H9 (cell line): ENCODE data around the gene RGL1. TPM values are rescaled to one million over a fixed set of nuclear protein-coding genes. Genes with fewer than 3 reads are reported as not detected.

Source experiments
- DNase-seq: peaks from one replicate; pipeline ENCODE4 v3.0.0-alpha.2; 2017
- H2AFZ ChIP-seq: one replicate; pipeline ENCODE4 v1.6.1; 2013; ENCODE audit warnings: mild to moderate bottlenecking, low read length, control low read depth, moderate library complexity
- H2AK5ac ChIP-seq: 2 replicates; pipeline ENCODE4 v1.6.1; 2013; ENCODE audit warnings: low read length, control low read depth, mixed read lengths; ENCODE audit not compliant: insufficient read length
- H2BK120ac ChIP-seq: one replicate; pipeline ENCODE4 v1.6.1; 2013; ENCODE audit warnings: low read depth, mild to moderate bottlenecking, low read length, control low read depth, inconsistent platforms; ENCODE audit not compliant: poor library complexity, severe bottlenecking
- H2BK12ac ChIP-seq: 2 replicates; pipeline ENCODE4 v1.6.1; 2013; ENCODE audit warnings: low read length, control low read depth, mixed read lengths, low read depth; ENCODE audit not compliant: insufficient read length
- H2BK15ac ChIP-seq: 2 replicates; pipeline ENCODE4 v1.6.1; 2013; ENCODE audit warnings: low read depth, low read length, control low read depth
- H2BK20ac ChIP-seq: one replicate; pipeline ENCODE4 v1.6.1; 2013; ENCODE audit warnings: low read depth, mild to moderate bottlenecking, low read length, control low read depth, inconsistent platforms; ENCODE audit not compliant: poor library complexity, severe bottlenecking
- H2BK5ac ChIP-seq: 2 replicates; pipeline ENCODE4 v1.6.1; 2013; ENCODE audit warnings: low read length, control low read depth, mixed read lengths; ENCODE audit not compliant: insufficient read length
- H3K14ac ChIP-seq: 2 replicates; pipeline ENCODE4 v1.6.1; 2013; ENCODE audit warnings: low read length, control low read depth; ENCODE audit not compliant: insufficient read depth
- H3K18ac ChIP-seq: 2 replicates; pipeline ENCODE4 v1.6.1; 2013; ENCODE audit warnings: low read depth, mild to moderate bottlenecking, mixed read lengths, low read length, control low read depth; ENCODE audit not compliant: insufficient read length
- H3K23ac ChIP-seq: 2 replicates; pipeline ENCODE4 v1.6.1; 2013; ENCODE audit warnings: low read length, control low read depth, mixed read lengths, low read depth; ENCODE audit not compliant: insufficient read length
- H3K23me2 ChIP-seq: 2 replicates; pipeline ENCODE4 v1.6.1; 2013; ENCODE audit warnings: low read depth, mild to moderate bottlenecking, mixed read lengths, low read length, control low read depth; ENCODE audit not compliant: insufficient read length, poor library complexity, severe bottlenecking
- H3K27ac ChIP-seq: 2 replicates; pipeline ENCODE4 v1.5.1; 2013; ENCODE audit warnings: low read length, control low read depth, mixed read lengths, low read depth; ENCODE audit not compliant: insufficient read length
- H3K27me3 ChIP-seq: 2 replicates; pipeline ENCODE4 v1.6.1; 2013; ENCODE audit warnings: low read length, control low read depth, inconsistent platforms; ENCODE audit not compliant: insufficient read depth
- H3K4ac ChIP-seq: 2 replicates; pipeline ENCODE4 v1.6.1; 2013; ENCODE audit warnings: low read depth, mild to moderate bottlenecking, control low read depth, inconsistent platforms, low read length, moderate library complexity
- H3K4me1 ChIP-seq: 2 replicates; pipeline ENCODE4 v1.6.1; 2013; ENCODE audit warnings: low read length, control low read depth, inconsistent platforms; ENCODE audit not compliant: insufficient read depth
- H3K4me2 ChIP-seq: 2 replicates; pipeline ENCODE4 v1.6.1; 2013; ENCODE audit warnings: low read length, control low read depth, mixed read lengths; ENCODE audit not compliant: insufficient read length, insufficient read depth
- H3K56ac ChIP-seq: 2 replicates; pipeline ENCODE4 v1.6.1; 2013; ENCODE audit warnings: low read depth, mild to moderate bottlenecking, mixed read lengths, low read length, control low read depth; ENCODE audit not compliant: insufficient read length
- H3K79me1 ChIP-seq: 2 replicates; pipeline ENCODE4 v1.6.1; 2013; ENCODE audit warnings: low read depth, mild to moderate bottlenecking, moderate library complexity, low read length, control low read depth, inconsistent platforms; ENCODE audit not compliant: insufficient read depth, poor library complexity, severe bottlenecking
- H3K79me2 ChIP-seq: 2 replicates; pipeline ENCODE4 v1.6.1; 2013; ENCODE audit warnings: low read length, control low read depth, inconsistent platforms; ENCODE audit not compliant: insufficient read depth
- H3K9ac ChIP-seq: 2 replicates; pipeline ENCODE4 v1.6.1; 2013; ENCODE audit warnings: low read length, control low read depth, mixed read lengths; ENCODE audit not compliant: insufficient read length; ENCODE audit errors: extremely low read depth
- H3K9me3 ChIP-seq: one replicate; pipeline ENCODE4 v1.6.1; 2013; ENCODE audit warnings: low read depth, low read length, inconsistent platforms; ENCODE audit not compliant: control insufficient read depth
- H3T11ph ChIP-seq: one replicate; pipeline ENCODE4 v1.6.1; 2013; ENCODE audit warnings: mild to moderate bottlenecking, low read length, control low read depth, inconsistent platforms
- H4K20me1 ChIP-seq: one replicate; pipeline ENCODE4 v1.6.1; 2013; ENCODE audit not compliant: control insufficient read depth, insufficient read length, insufficient read depth
- H4K5ac ChIP-seq: 2 replicates; pipeline ENCODE4 v1.6.1; 2013; ENCODE audit warnings: low read depth, mild to moderate bottlenecking, mixed read lengths, low read length, control low read depth; ENCODE audit not compliant: insufficient read length
- H4K8ac ChIP-seq: replicated peaks from 2 replicates; pipeline ENCODE4 v1.6.1; 2013; ENCODE audit warnings: low read length, control low read depth, mixed read lengths, low read depth; ENCODE audit not compliant: insufficient read length
- H4K91ac ChIP-seq: 2 replicates; pipeline ENCODE4 v1.6.1; 2013; ENCODE audit warnings: low read depth, mild to moderate bottlenecking, moderate library complexity, mixed read lengths, low read length, control low read depth; ENCODE audit not compliant: insufficient read length
- H3K27ac Mint-ChIP-seq, 3 experiments: 2 replicates in 2 of 3; 3 replicates in 1 of 3; pipeline ENCODE4 v1.8.0; 2020 to 2021; ENCODE audit warnings: mixed read lengths in 3 of 3, mild to moderate bottlenecking in 1 of 3, moderate library complexity in 1 of 3
- H3K27me3 Mint-ChIP-seq: 2 replicates; pipeline ENCODE4 v1.8.0; 2021; ENCODE audit warnings: low read depth, mild to moderate bottlenecking, moderate library complexity, mixed read lengths
- H3K36me3 Mint-ChIP-seq, 3 experiments: 2 replicates in 2 of 3; 3 replicates in 1 of 3; pipeline ENCODE4 v1.8.0; 2020 to 2021; ENCODE audit warnings: low read depth in 3 of 3, mixed read lengths in 3 of 3; ENCODE audit not compliant: insufficient read depth in 1 of 3
- H3K4me1 Mint-ChIP-seq, 2 experiments: 2 replicates each; pipeline ENCODE4 v1.8.0; 2020; ENCODE audit warnings: mixed read lengths in 2 of 2
- H3K4me3 Mint-ChIP-seq, 2 experiments: 2 replicates in 1 of 2; 3 replicates in 1 of 2; pipeline ENCODE4 v1.8.0; 2020 to 2021; ENCODE audit warnings: mild to moderate bottlenecking in 2 of 2, mixed read lengths in 2 of 2, moderate library complexity in 1 of 2
- H3K9me3 Mint-ChIP-seq, 2 experiments: 2 replicates in 1 of 2; 3 replicates in 1 of 2; pipeline ENCODE4 v1.8.0; 2020; ENCODE audit warnings: mild to moderate bottlenecking in 2 of 2, mixed read lengths in 2 of 2, moderate library complexity in 1 of 2
- WGBS: extraction: QIAGEN DNeasy Blood & Tissue Kit; methylation state at CpG from one replicate; pipeline ENCODE4 v1.1.7; 2013; ENCODE audit warnings: missing lambda C conversion rate, low lambda C conversion rate, mixed read lengths; ENCODE audit not compliant: insufficient read length; ENCODE audit errors: extremely low coverage; 5-methylcytosine and 5-hydroxymethylcytosine counted together
- total RNA-seq: library from RNA; stranded (reverse); gene quantifications from 2 replicates; pipeline ENCODE4 v1.2.1, GENCODE V29; 2021
- TF ChIP-seq, protein P1 (sequence below): fragments of 200-600 bp; sonication (generic); conservative IDR thresholded peaks from 3 replicates; pipeline ENCODE4 v1.8.0; 2021; ENCODE audit warnings: antibody characterized with exemption, mild to moderate bottlenecking

The RGL1 gene
- total RNA-seq, 1 experiment from 2014 or later, result 1.4 TPM

DNA sequence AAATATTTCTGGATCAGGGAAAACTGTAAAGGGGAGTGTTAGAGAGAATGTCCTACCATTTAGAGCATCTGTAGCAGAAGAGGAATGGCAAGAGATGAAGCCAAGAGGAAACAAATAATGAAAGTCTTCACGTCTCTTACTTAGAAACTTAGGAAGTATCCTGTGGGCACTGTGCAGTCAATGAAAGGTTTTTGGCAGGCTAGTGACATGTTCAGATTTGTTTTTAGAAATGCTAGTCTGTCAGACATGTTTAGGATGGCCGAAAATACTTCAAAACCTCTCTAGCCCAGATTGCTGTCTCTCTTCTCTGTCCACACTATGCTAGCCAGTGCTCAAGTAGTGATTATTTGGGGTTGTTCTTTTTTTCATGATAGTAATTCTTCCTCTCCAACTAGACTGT is 48.6 kb upstream of the RGL1 start:
- H2BK20ac ChIP-seq, result no peak overlapping the region
- H4K20me1 ChIP-seq, result no peaks in the 10 kb centered on the region
- no peak overlapping the region for H3K4ac ChIP-seq
- H3K36me3 Mint-ChIP-seq, result peaks cover 7 to 24% (median 13%) of the 10 kb centered on the region in 3 experiments
- no peak overlapping the region for H3K9ac ChIP-seq
- no peak overlapping the region for H3K18ac ChIP-seq
- no peak overlapping the region for H3K27ac Mint-ChIP-seq
- no peak overlapping the region for H4K5ac ChIP-seq
- no peak overlapping the region for H2BK15ac ChIP-seq
- no peak overlapping the region for H2AK5ac ChIP-seq
- no peaks in the 10 kb centered on the region for H3K27me3 Mint-ChIP-seq
- H3K23ac ChIP-seq, result no peak overlapping the region
- no peak for DNase-seq
- TF ChIP-seq, protein P1, sequence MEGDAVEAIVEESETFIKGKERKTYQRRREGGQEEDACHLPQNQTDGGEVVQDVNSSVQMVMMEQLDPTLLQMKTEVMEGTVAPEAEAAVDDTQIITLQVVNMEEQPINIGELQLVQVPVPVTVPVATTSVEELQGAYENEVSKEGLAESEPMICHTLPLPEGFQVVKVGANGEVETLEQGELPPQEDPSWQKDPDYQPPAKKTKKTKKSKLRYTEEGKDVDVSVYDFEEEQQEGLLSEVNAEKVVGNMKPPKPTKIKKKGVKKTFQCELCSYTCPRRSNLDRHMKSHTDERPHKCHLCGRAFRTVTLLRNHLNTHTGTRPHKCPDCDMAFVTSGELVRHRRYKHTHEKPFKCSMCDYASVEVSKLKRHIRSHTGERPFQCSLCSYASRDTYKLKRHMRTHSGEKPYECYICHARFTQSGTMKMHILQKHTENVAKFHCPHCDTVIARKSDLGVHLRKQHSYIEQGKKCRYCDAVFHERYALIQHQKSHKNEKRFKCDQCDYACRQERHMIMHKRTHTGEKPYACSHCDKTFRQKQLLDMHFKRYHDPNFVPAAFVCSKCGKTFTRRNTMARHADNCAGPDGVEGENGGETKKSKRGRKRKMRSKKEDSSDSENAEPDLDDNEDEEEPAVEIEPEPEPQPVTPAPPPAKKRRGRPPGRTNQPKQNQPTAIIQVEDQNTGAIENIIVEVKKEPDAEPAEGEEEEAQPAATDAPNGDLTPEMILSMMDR, result no peak
- H3K23me2 ChIP-seq, result no peaks in the 10 kb centered on the region
- H3K79me1 ChIP-seq, result no peaks in the 10 kb centered on the region
- H3K9me3 Mint-ChIP-seq, result peaks cover 14 to 21% of the 10 kb centered on the region in 2 experiments
- no peaks in the 10 kb centered on the region for H3K27me3 ChIP-seq
- H3K27ac ChIP-seq, result no peak overlapping the region
- H3K9me3 ChIP-seq, result no peaks in the 10 kb centered on the region
- no peak overlapping the region for H3K56ac ChIP-seq
- no peak overlapping the region for H2AFZ ChIP-seq
- no peak overlapping the region for H2BK5ac ChIP-seq
- no peak overlapping the region for H3T11ph ChIP-seq
- no peak overlapping the region for H3K4me3 Mint-ChIP-seq
- no peak overlapping the region for H4K91ac ChIP-seq
- peaks cover 8% of the 10 kb centered on the region in 2 experiments for H3K4me1 Mint-ChIP-seq
- H4K8ac ChIP-seq, result no peak overlapping the region
- no peak overlapping the region for H3K4me2 ChIP-seq
- H2BK120ac ChIP-seq, result no peak overlapping the region
- peaks cover 3% of the 10 kb centered on the region; the same call in 1 of the 2 replicates for H3K4me1 ChIP-seq
- no peaks in the 10 kb centered on the region for H3K79me2 ChIP-seq
- H3K14ac ChIP-seq, result no peak overlapping the region
- no peak overlapping the region for H2BK12ac ChIP-seq
- WGBS, result no CpG with 5 or more reads among the region's 2 CpGs
